HG03442 (cell line): Measurements from ENCODE around the gene JADE1.

Experiments used
- ATAC-seq: cut with Tn5 transposase; IDR thresholded peaks from one replicate; pipeline ENCODE4 v1.9.1; 2021; ENCODE audit warnings: mild to moderate bottlenecking, moderate library complexity; ENCODE audit not compliant: unreplicated experiment

Gene JADE1

GRCh38 chr4:128869776-128870509 lies 60.4 kb downstream of the JADE1 start:
- no peak for ATAC-seq

DNA sequence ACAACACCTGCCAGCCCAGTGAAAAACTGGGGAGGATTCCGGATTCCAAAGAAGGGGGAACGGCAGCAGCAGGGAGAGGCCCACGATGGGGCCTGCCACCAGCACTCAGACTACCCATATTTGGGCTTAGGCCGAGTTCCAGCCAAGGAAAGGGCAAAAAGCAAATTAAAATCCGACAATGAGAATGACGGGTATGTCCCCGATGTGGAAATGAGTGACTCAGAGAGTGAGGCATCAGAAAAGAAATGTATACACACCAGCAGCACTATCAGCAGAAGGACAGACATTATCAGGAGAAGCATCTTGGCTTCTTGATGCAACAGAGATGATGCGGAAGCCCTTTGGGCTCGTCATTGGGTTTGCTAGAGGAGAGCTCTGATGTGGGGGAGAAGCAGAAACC lies 62.4 kb downstream of the JADE1 start:
- ATAC-seq = no peak

GRCh38 chr4:128876200-128876599 lies 66.7 kb downstream of the JADE1 start:
- ATAC-seq = no peak

- no peak for ATAC-seq
Observed at GRCh38 chr4:128877934-128878333, 68.4 kb downstream of the JADE1 start.

GRCh38 chr4:128879283-128879682 lies 69.8 kb downstream of the JADE1 start:
- no peak for ATAC-seq

DNA sequence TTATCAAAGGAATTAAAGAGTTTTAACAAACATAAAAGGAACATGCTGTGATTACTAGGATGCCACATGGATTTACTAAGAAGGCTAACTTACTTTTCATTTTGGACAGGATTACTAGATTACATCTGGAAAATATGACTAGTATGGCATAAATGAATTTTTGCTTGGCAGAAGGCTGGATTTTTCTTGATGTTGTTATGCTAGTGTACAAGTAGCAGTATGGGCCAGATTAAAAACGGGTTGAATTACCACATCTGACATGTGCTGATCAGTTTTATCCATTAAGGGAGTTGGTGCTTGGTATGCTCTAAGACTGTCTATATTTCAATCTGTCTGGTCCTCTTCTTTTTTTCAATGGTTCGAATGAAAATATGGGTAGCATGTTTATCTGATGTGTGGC lies 70.5 kb downstream of the JADE1 start:
- ATAC-seq = no peak

DNA sequence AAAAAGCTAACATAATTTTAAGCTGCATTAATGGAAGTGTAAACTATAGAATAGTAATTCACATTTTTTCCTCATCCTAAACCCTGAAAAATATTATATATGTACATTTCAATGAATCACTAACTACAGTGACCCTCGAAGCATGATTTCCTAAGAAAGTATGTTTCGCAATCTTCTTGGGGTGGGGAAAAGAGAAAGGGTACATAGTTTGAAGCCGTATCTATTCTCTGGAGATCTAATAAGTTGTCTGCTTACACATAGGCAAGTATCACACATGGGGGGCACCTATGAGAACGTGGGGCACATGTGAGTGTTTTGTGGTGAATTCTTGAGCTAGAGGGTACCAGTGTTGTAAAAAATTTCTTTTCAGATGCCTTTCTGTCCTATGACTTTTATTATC lies 71.2 kb downstream of the JADE1 start:
- no peak for ATAC-seq

DNA sequence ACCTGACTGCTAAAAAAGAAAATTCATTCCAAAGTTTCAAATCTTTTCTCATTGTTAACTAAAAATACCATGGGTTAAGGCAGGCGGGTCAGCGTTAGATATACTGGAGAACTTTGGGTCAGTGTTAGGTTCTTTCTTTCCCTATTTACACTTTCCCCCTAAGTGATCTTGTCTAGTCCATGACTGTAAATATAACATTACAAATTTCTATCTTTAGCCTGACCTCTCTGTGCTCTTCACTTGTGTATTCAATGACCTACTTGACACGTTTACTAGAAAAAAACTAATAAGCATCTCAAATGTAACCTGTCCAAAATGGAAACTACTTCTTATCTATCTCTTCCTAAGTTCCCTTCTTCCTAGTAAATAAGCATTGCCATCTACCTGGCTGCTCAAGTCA lies 95.3 kb downstream of the JADE1 start:
- no peak for ATAC-seq

DNA sequence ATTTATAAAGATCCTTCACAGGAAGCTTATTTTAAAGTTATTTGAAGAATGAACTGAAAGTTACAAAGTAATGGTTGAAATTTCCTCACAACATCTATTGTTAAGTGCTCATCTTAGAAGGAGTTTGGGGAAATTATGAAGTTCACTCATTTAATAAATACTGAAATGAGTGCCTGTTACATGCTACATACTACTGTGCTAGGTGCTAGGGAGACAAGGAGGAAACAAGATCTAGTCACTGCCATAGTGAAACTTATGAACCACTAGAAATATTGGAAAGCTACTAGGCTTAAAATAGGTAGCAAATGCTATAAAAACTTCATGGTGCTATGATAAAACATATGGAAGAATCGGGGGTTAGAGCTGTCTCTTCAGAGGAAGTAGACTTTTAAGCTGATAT lies 97.1 kb downstream of the JADE1 start:
- ATAC-seq = peak; percentile 41

DNA sequence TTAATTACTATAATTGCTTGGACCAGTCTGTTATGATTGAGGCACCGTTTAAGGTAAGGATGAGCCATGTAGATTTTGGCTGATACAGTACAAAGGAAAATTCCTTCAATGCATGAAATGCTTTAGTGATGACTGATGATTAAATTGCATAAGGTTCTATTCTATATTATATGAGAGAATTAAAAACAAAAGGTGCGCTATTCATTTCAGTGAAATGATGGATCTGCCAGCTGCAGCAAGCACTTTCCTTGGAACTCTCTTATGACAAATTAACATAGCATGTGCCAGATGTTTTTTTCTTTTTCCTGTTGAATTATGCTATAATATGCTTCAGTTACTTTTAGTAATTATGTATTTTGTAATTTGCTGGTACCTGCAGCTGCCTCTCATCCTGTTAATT lies 98.5 kb downstream of the JADE1 start:
- ATAC-seq = no peak

DNA sequence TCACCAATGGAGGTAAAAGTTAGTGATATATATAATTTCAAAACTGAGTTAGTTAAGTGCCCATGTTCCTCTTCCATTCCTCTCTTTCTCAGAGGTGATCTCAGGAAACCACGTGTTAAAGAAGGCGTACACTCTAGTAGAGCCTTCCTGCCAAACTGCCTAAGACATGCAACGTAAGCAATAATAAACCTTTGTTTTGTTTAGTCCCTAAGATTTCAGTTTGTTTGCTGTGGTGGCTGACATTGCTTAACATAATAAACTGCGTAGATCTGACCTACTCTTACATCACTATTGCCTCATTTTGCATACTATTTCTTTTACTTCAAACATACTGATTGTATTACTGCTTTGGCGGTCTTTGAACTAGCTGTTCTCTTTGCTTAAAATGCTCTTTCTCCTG lies 99.2 kb downstream of the JADE1 start:
- no peak for ATAC-seq

DNA sequence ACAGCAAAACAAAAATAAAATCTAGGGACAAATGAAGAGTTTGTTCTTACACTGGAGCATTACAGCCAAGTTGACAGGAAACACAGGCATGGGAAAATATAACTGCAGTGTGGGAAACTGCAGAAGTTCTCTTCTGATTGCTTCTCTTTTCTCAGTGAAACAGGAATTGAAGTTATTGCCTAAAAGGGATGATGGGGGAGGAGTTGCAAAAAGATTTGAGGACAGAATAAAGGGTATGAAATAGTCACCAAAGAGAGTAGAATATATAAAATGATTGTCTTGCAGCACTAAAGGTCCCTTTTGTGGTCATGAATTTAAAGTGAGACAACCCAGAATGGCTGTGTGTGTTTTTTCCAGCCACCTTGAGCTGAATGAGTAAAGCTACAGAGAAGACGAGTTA lies 103.7 kb downstream of the JADE1 start:
- no peak for ATAC-seq

DNA sequence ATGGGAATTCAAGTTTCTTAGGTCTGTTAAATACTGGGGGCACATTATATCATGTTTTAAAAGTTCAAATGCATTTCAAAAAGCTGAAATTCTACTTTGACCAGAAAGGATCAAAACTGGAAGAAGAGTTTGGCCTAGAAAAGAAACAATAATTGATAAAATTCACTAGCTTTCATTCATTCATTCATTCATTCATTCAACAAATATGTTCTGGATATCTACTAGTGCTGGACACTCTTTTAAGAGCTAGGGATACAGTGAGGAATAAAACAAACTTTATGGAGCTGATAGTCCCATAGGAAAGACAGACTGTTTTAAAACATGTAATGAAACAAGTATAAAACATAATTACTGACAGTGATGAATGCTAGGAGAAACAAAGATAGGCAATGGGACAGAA lies 106.0 kb downstream of the JADE1 start:
- ATAC-seq = no peak

DNA sequence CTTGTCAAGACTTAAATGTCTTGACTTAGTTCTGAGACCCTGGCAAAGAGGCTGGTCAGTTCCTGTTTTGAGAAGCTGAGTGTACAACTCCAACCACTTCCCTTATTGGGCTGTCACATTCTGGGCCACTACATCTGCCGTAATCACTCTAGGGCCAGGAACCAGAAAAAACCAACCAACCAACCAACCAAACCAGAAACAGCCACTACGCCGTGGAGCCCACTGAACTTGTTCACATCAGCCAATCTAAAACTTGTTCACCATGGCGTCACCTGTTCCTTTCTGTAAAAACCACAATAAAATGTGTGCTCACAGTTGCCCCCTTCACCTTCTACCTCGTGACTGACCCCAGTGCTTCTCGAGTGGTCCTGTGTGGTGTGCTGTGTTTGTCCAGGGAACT lies 107.3 kb downstream of the JADE1 start:
- ATAC-seq = peak; percentile 74

- peak; percentile 77 for ATAC-seq
Observed at GRCh38 chr4:128917781-128918180, 108.3 kb downstream of the JADE1 start.

DNA sequence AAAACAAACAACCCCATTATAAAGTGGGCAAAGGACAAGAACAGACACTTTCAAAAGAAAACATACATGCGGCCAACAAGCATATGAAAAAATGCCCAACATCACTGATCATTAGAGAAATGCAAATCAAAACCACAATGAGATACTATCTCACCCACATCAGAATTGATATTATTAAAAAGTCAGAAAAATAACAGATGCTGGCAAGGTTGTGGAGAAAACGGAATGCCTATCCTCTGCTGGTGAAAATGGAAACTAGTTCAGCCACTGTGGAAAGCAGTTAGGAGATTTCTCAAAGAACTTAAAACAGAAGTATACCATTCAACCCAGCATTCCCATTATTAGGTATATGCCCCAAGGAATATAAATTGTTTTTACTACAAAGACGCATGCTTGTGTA lies 112.5 kb downstream of the JADE1 start:
- no peak for ATAC-seq
